ENCODE results near the gene CD44.

DNA sequence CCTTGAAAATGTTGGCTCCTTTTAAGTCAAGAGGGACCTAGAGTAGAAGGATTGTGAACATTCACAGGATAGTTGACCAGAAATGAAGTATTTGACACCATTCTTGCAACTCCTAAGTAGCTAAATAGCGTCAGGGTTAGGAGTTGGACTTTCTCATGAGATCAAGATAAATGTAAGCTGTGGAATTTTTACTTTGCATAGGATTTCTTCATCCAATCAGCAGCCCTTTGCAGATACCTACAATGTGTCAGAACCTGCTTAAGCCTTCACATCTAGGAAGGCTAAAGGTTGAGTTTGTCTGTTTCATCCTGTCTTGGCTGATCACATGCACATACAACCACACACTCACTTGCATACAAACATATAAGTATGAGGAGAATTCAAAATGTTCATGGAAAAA lies 32.3 kb downstream of the CD44 start:
- TF ChIP-seq, protein P1, sequence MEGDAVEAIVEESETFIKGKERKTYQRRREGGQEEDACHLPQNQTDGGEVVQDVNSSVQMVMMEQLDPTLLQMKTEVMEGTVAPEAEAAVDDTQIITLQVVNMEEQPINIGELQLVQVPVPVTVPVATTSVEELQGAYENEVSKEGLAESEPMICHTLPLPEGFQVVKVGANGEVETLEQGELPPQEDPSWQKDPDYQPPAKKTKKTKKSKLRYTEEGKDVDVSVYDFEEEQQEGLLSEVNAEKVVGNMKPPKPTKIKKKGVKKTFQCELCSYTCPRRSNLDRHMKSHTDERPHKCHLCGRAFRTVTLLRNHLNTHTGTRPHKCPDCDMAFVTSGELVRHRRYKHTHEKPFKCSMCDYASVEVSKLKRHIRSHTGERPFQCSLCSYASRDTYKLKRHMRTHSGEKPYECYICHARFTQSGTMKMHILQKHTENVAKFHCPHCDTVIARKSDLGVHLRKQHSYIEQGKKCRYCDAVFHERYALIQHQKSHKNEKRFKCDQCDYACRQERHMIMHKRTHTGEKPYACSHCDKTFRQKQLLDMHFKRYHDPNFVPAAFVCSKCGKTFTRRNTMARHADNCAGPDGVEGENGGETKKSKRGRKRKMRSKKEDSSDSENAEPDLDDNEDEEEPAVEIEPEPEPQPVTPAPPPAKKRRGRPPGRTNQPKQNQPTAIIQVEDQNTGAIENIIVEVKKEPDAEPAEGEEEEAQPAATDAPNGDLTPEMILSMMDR (IDR thresholded peaks at IDR 0.05; ENCODE audit: low read depth, low read length, poor library complexity, severe bottlenecking), result no peak
- no peak for TF ChIP-seq EZH2phosphoT487 (IDR thresholded peaks at IDR 0.05; ENCODE audit: borderline replicate concordance, low read length)
